ENCODE measurements around the gene MCU.
"Not testable (repeated sequence)": the region's sequence is repeated elsewhere in the genome, so short reads cannot be mapped to it uniquely, and the experiment has no call there.

The MCU gene

DNA sequence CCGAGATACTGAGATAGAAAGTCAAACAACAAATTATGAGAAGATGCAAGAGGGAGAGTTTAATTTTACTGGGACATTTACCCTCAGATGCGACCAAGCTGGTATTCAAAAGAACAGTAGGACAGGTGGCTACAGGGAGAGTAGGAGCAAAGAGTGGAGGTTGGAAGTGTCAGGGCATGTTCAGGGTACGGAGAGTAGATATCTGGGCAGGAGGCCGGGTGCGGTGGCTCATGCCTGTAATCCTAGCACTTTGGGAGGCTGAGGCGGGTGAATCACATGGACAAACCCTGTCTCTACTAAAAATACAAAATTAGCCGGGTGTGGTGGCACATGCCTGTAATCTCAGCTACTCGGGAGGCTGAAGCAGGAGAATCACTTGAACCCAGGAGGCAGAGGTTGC, 5.5 kb upstream of the MCU start:
- not testable (repeated sequence) for H2BK12ac ChIP-seq (ENCODE audit: low read length in 2 of 2); H3K4me2 ChIP-seq (ENCODE audit: low read length, poor library complexity, severe bottlenecking); H3K79me1 ChIP-seq (replicated peaks; ENCODE audit: low read length, poor library complexity, severe bottlenecking); H2BK5ac ChIP-seq (ENCODE audit: low read depth, low read length, poor library complexity, severe bottlenecking); H2BK120ac ChIP-seq (ENCODE audit: low read depth, low read length); H3K14ac ChIP-seq (ENCODE audit: low read length in 2 of 2); H3K4me3 ChIP-seq (ENCODE audit: insufficient read depth in 1 of 2, low read depth in 1 of 2, low read length in 2 of 2); H3K27me3 ChIP-seq (ENCODE audit: control insufficient read depth in 1 of 2, insufficient read depth in 1 of 2, low read length in 2 of 2); H4K91ac ChIP-seq (ENCODE audit: low read length); H3K9me3 ChIP-seq (ENCODE audit: control insufficient read depth, low read length); H2BK15ac ChIP-seq (ENCODE audit: low read depth, poor library complexity, severe bottlenecking); DNase-seq; H3K23ac ChIP-seq (ENCODE audit: low read length in 2 of 2); H4K8ac ChIP-seq (ENCODE audit: low read length); H3K4ac ChIP-seq (ENCODE audit: low read depth in 1 of 2, low read length in 2 of 2); H3K4me1 ChIP-seq (ENCODE audit: control insufficient read depth, insufficient read depth, low read depth, low read length); H3K9ac ChIP-seq (ENCODE audit: low read length); H3K27ac ChIP-seq (ENCODE audit: low read length, poor library complexity, severe bottlenecking); H3K36me3 ChIP-seq (ENCODE audit: control insufficient read depth in 1 of 2, insufficient read depth in 2 of 2, low read depth in 1 of 2, low read length in 2 of 2); H3K18ac ChIP-seq (ENCODE audit: low read depth in 1 of 2, low read length in 2 of 2); H2AK5ac ChIP-seq (ENCODE audit: low read length, severe bottlenecking); H2AFZ ChIP-seq (ENCODE audit: low read depth, low read length)
- WGBS = 99% methylated on average over 6 of the region's 8 CpGs

DNA sequence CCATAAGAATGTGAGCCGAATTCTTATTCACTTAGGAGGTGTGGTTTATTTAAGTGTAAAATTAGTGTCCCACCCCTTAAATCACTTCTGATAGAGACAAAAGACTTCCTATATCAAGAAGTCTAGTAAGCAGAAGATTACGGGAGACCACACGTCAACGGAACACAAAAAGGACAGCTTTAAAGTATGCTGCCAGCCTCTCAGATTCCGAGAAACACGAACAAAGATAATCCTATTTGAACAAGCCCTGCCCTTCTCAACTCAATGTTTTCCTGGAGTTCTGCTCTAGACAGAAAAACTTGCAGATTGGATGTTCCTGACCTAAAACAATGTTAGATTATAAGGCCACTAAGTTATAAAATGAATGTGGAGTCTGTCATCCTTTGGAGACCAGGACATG, 4.9 kb upstream of the MCU start:
- H3K23ac ChIP-seq (ENCODE audit: low read length in 2 of 2) = no peak overlapping the region
- no peak overlapping the region for H3K18ac ChIP-seq (ENCODE audit: low read depth in 1 of 2, low read length in 2 of 2)
- H2BK12ac ChIP-seq (ENCODE audit: low read length in 2 of 2) = no peak overlapping the region
- no peak overlapping the region for H3K4ac ChIP-seq (ENCODE audit: low read depth in 1 of 2, low read length in 2 of 2)
- H3K27me3 ChIP-seq (ENCODE audit: control insufficient read depth in 1 of 2, insufficient read depth in 1 of 2, low read length in 2 of 2) = no peaks in the 10 kb centered on the region
- WGBS = 98% methylated on average over 5 of the region's 6 CpGs
- no peaks in the 10 kb centered on the region for H3K9me3 ChIP-seq (ENCODE audit: control insufficient read depth, low read length)
- no peak overlapping the region for H3K27ac ChIP-seq (ENCODE audit: low read length, poor library complexity, severe bottlenecking)
- no peak overlapping the region for H2BK15ac ChIP-seq (ENCODE audit: low read depth, poor library complexity, severe bottlenecking)
- H3K4me1 ChIP-seq (ENCODE audit: control insufficient read depth, insufficient read depth, low read depth, low read length) = peaks cover 8% of the 10 kb centered on the region
- H3K4me3 ChIP-seq (ENCODE audit: insufficient read depth in 1 of 2, low read depth in 1 of 2, low read length in 2 of 2) = no peak overlapping the region
- no peaks in the 10 kb centered on the region for H3K79me1 ChIP-seq (replicated peaks; ENCODE audit: low read length, poor library complexity, severe bottlenecking)
- no peak for DNase-seq
- no peak overlapping the region for H2AK5ac ChIP-seq (ENCODE audit: low read length, severe bottlenecking)
- no peak overlapping the region for H3K14ac ChIP-seq (ENCODE audit: low read length in 2 of 2)
- H2BK120ac ChIP-seq (ENCODE audit: low read depth, low read length) = no peak overlapping the region
- no peak overlapping the region for H3K9ac ChIP-seq (ENCODE audit: low read length)
- H3K36me3 ChIP-seq (ENCODE audit: control insufficient read depth in 1 of 2, insufficient read depth in 2 of 2, low read depth in 1 of 2, low read length in 2 of 2) = no peaks in the 10 kb centered on the region
- no peak overlapping the region for H4K8ac ChIP-seq (ENCODE audit: low read length)
- no peak overlapping the region for H2AFZ ChIP-seq (ENCODE audit: low read depth, low read length)
- H2BK5ac ChIP-seq (ENCODE audit: low read depth, low read length, poor library complexity, severe bottlenecking) = no peak overlapping the region
- H4K91ac ChIP-seq (ENCODE audit: low read length) = no peak overlapping the region
- H3K4me2 ChIP-seq (ENCODE audit: low read length, poor library complexity, severe bottlenecking) = no peak overlapping the region

DNA sequence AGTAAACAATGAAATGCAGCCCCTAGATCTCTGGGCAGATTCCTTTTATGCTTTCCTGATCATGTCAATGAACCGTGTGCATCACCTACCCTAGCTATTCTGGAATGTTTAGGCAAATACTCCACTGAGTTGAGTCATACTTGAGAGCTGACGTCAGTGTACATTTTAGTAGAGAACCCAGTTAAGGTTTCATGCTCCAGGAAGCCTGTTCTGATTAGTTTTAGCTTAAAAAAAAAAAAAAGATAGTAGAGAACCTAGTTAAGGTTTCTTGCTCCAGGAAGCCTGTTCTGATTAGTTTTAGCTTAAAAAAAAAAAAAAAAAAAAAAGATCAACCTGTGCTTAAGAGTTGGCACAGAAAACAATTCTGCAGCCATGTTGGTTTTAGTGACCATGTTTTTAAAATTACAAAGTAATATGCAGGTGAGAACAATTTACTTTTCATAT, 3.7 kb upstream of the MCU start:
- Histone ChIP-seq H3K4me3 (ENCODE audit: insufficient read depth in 1 of 2, low read depth in 1 of 2, low read length in 2 of 2) (no peak overlapping the region), H3K18ac (ENCODE audit: low read depth in 1 of 2, low read length in 2 of 2) (no peak overlapping the region), H3K27me3 (ENCODE audit: control insufficient read depth in 1 of 2, insufficient read depth in 1 of 2, low read length in 2 of 2) (no peaks in the 10 kb centered on the region), H3K27ac (ENCODE audit: low read length, poor library complexity, severe bottlenecking) (peak overlapping the region; percentile 87), H2BK12ac (ENCODE audit: low read length in 2 of 2) (no peak overlapping the region), H4K8ac (ENCODE audit: low read length) (no peak overlapping the region), H3K79me1 (replicated peaks; ENCODE audit: low read length, poor library complexity, severe bottlenecking) (no peaks in the 10 kb centered on the region), H2BK120ac (ENCODE audit: low read depth, low read length) (no peak overlapping the region), H2BK15ac (ENCODE audit: low read depth, poor library complexity, severe bottlenecking) (no peak overlapping the region), H2BK5ac (ENCODE audit: low read depth, low read length, poor library complexity, severe bottlenecking) (no peak overlapping the region), H2AK5ac (ENCODE audit: low read length, severe bottlenecking) (no peak overlapping the region), H3K14ac (ENCODE audit: low read length in 2 of 2) (no peak overlapping the region), H3K9ac (ENCODE audit: low read length) (no peak overlapping the region), H3K9me3 (ENCODE audit: control insufficient read depth, low read length) (no peaks in the 10 kb centered on the region), H3K4me1 (ENCODE audit: control insufficient read depth, insufficient read depth, low read depth, low read length) (peaks cover 7% of the 10 kb centered on the region), H3K23ac (ENCODE audit: low read length in 2 of 2) (no peak overlapping the region), H2AFZ (ENCODE audit: low read depth, low read length) (no peak overlapping the region), H3K36me3 (ENCODE audit: control insufficient read depth in 1 of 2, insufficient read depth in 2 of 2, low read depth in 1 of 2, low read length in 2 of 2) (no peaks in the 10 kb centered on the region), H4K91ac (ENCODE audit: low read length) (no peak overlapping the region), H3K4me2 (ENCODE audit: low read length, poor library complexity, severe bottlenecking) (no peak overlapping the region), H3K4ac (ENCODE audit: low read depth in 1 of 2, low read length in 2 of 2) (no peak overlapping the region)
- WGBS = 0% methylated on average over 2 of the region's 2 CpGs
- peak; percentile 73 for DNase-seq

DNA sequence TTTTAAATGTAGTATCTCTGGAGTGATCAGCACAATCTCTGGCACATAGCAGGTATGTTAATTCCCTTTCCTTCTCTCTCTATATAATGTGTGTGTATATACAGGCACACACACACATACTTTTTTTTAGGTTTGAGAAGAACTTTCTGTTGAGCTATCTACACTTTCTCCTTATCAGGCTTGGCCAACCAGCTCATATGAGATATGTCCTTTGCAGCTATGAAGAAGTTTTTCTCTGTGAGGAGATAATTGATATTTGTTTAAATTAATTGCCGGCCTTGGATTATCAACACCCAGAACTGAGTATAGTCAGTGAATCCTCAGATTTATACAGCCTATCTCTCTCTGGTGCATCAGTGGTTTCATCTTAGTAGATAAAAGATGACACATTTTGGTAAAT, 2.3 kb upstream of the MCU start:
- Histone ChIP-seq H2AFZ (ENCODE audit: low read depth, low read length) (no peak overlapping the region), H3K18ac (ENCODE audit: low read depth in 1 of 2, low read length in 2 of 2) (no peak overlapping the region), H3K9me3 (ENCODE audit: control insufficient read depth, low read length) (no peaks in the 10 kb centered on the region), H3K14ac (ENCODE audit: low read length in 2 of 2) (no peak overlapping the region), H2AK5ac (ENCODE audit: low read length, severe bottlenecking) (no peak overlapping the region), H3K4me2 (ENCODE audit: low read length, poor library complexity, severe bottlenecking) (no peak overlapping the region), H2BK15ac (ENCODE audit: low read depth, poor library complexity, severe bottlenecking) (no peak overlapping the region), H3K4ac (ENCODE audit: low read depth in 1 of 2, low read length in 2 of 2) (no peak overlapping the region), H3K79me1 (replicated peaks; ENCODE audit: low read length, poor library complexity, severe bottlenecking) (no peaks in the 10 kb centered on the region), H3K36me3 (ENCODE audit: control insufficient read depth in 1 of 2, insufficient read depth in 2 of 2, low read depth in 1 of 2, low read length in 2 of 2) (no peaks in the 10 kb centered on the region), H3K23ac (ENCODE audit: low read length in 2 of 2) (no peak overlapping the region), H3K9ac (ENCODE audit: low read length) (no peak overlapping the region), H3K27ac (ENCODE audit: low read length, poor library complexity, severe bottlenecking) (no peak overlapping the region), H3K4me1 (ENCODE audit: control insufficient read depth, insufficient read depth, low read depth, low read length) (peaks cover 7% of the 10 kb centered on the region), H2BK120ac (ENCODE audit: low read depth, low read length) (no peak overlapping the region), H2BK5ac (ENCODE audit: low read depth, low read length, poor library complexity, severe bottlenecking) (no peak overlapping the region), H3K4me3 (ENCODE audit: insufficient read depth in 1 of 2, low read depth in 1 of 2, low read length in 2 of 2) (no peak overlapping the region), H4K8ac (ENCODE audit: low read length) (no peak overlapping the region), H3K27me3 (ENCODE audit: control insufficient read depth in 1 of 2, insufficient read depth in 1 of 2, low read length in 2 of 2) (no peaks in the 10 kb centered on the region), H2BK12ac (ENCODE audit: low read length in 2 of 2) (no peak overlapping the region), H4K91ac (ENCODE audit: low read length) (no peak overlapping the region)
- no peak for DNase-seq
- WGBS = 100% methylated on average over 1 of the region's 1 CpG

Data from mesenchymal stem cell (in vitro differentiated cells and primary cell).